ENCODE results near the gene VAT1L.
"Not testable (repeated sequence)": the region's sequence is repeated elsewhere in the genome, so short reads cannot be mapped to it uniquely, and the experiment has no call there.

The VAT1L gene

DNA sequence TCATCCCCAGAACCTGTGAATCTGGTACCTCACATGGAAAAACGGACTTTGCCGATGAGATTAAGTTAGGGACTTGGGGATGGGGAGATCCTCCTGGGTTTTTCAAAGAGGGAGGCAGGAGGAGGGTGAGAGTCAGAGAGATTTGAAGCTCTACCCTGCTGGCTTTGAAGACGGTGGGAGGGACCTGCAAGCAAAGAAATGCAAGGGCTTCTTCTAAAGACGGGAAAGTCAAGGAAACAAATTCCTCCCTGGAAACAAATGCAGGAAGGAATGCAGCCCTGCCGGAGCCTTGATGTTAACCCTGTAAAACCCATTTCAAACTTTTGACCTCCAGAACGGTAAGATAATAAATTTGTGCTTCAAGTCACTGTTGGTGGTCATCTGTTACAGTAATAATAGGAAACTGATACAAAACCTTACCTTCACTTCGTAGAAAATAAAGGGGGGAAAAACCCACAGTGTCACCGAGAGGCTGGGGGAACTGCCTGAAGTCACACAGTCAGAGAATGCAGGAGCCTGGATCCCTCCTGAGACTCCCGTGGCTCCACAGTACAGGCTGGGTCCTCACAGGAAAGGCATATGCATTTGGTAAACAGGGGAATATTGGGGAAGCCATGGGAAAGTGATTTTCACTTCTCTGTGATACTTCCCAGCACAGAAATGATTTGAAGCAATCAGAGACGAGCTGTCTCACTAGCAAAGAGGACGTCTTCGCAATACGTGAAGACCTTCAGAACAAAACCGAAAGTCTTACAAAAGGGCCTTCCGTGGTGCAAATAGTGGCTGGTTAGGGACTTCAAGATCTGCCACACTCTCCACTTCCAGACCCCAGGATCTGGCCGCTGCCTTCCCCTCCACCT is 175.1 kb downstream of the VAT1L start:
- no peak for DNase-seq

DNA sequence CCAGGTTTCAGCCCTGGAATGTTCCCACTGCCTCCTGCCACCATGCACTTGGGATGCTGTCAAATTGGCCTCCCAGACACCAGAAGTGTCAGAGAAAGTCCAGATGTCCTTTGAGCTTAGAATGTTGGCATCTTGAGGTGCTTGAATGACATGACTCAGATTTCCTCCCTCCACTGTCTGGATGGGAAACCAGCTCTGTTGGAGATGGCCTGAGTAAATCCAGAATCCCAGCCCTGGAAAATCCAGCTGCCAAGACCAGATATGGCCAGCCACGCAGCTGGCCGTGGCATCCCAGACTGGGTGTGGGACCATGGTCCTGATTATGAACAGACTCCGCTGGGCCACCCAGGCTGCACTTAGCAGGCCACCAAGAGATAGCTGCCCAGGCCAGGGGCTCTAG is 177.0 kb downstream of the VAT1L start:
- DNase-seq, result no peak

DNA sequence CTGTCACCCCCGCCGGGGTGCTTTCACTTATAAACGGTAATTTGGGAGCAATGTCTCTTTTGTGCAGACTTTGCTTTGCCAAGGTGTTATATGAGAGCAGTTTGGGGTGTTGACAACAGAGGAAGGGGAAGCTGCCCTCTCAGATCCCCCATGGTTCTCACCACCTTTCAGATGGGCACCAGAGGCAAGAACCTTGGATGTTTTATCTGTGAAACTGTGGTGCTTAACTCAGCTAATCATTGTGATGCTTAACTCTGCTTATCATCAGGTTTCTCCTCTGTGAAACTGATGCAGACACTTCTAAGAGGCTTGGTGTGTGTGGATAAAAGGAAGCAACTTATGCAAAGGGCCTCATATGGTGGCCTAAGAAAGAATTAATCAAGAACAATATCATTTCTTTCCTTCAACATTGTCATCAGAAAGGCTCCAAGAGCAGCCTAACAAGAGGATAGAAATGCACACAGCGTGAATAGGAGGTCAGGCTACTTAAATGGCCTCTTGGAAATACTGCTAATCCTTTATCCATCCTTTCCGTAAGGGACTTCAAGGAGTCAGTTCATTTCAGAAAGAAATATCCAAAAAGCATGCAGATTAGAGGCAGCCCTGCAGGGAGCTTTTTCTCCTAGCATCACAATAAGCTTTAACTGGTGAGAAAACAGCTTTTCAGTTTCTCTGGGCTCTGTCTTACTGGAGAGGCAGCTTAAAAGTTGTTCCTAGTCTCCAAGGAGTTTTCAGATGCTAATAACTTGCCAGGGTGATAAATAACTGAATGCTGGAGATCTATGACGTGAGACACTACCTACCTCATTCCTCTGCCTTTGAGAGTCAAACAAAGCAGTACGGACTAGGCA is 178.9 kb downstream of the VAT1L start:
- DNase-seq, result no peak

DNA sequence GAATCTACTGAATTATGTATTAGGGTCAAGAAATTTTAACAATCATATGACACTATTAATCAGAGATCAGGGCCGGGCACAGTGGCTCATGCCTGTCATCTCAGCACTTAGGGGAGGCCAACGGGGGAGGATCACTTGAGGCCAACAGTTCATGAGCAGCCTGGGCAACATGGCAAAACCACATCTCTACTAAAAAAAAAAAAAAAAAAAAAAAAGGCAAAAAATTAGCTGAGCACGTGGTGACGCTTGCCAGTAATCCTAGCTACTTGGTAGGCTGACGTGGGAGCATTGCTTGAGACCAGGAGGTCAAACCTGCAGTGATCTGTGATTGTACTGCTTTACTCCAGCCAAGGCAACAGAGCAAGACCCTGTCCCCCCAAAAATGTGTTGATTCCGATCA is 181.5 kb downstream of the VAT1L start:
- no peak for DNase-seq

DNA sequence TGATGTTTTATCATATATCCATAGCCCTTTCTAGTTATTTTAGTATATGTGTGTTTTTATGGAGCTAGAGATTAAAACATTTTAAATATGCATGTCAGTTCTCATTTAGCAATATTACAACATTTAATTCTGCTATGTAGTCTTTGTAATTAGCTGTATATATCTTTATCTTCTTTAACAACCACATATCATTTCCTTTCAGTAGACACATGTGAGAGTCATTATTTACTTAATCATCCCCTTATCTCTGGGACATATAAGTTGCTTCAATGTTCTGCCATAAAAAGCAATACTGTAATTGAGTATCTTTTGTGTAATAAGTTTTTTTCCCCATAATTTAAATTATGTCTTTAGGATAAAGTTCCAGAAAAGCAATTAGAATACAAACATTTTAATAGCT is 182.0 kb downstream of the VAT1L start:
- no peak for DNase-seq

DNA sequence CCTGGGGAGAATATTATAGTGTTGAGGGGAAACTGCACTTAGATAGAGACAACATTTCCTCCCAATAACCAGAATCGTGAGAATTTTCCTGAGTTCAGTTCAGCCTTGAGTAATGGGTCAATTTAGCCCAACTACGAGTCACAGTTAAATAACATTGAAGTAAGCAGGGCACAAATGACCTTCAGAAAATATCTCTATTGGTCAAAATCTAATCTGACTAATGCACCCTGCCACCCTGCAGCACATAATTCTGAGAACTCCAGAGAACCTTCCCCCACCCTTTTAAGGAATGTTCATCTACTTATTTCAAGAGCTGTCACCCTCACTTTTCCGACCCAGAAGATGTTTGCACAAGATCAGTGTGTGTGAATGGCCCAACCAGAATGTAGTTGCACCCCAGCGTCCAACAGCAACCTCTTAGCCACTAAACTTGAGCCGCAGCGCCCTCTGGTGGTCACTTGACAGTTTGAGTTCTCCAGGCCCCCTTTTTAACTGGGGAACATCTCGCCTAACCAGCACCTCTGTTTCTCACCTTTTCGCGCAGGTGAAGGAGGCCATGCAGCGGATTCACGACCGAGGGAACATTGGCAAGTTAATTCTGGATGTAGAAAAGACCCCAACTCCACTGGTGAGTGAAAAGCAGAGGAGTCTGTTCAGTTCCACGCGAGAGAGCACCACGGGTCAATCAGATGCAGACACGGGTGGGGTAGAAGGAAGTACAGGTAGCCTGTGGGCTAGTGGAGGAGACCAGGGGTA is 183.1 kb downstream of the VAT1L start:
- DNase-seq, result peak; percentile 14 to 66

DNA sequence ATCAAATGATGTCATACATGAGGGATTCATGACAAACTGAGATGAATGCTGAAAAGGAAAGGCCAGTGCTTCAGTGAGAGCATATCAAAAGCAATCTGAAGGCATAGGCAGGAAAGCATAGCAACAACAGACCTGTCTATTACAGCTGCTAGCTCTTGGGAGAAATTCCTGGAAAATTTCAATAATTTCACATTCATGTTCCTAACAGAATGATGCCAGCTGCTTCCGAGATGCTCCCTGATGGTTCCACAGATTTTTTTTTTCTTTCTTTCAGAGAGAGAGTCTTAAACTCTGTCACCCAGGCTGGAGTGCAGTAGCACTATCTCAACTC is 183.7 kb downstream of the VAT1L start:
- DNase-seq, result no peak

DNA sequence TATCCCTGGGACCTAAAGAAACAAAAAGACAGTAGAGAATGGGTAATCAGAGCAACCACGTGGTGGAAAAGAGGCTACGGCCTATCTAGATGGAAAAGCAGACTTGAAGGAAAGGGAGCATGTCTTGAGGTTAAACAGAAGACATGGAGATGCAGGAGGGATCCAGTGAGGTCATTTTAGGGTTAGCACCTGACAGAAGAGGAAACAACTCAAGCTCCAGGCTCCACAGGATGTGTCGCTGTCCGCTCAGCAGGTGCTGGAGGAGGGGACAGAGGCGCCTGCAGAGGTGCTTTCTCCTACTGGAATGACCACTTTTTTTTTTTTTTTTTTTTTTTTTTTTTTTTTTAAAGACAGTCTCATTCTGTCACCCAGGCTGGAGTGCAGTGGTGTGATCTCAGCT is 186.5 kb downstream of the VAT1L start:
- DNase-seq, result no peak

DNA sequence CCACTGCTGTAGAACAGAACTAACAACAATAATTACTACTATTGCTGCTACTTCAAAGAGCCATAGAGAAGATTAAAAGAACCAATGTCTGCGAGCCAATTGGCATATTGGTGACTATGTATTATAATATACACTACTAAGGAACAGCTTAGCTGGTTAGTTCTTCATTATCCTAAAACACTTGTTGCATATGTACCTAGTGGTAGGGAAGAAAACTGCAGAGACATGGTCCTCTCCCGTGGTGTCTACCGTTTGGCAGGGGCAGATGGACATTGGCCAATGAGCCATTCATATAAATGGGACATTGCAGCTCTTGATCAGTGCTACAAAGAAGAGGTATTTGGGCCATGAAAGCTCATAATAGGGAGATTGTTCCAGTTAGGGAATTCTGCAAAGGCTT is 187.6 kb downstream of the VAT1L start:
- DNase-seq, result no peak

DNA sequence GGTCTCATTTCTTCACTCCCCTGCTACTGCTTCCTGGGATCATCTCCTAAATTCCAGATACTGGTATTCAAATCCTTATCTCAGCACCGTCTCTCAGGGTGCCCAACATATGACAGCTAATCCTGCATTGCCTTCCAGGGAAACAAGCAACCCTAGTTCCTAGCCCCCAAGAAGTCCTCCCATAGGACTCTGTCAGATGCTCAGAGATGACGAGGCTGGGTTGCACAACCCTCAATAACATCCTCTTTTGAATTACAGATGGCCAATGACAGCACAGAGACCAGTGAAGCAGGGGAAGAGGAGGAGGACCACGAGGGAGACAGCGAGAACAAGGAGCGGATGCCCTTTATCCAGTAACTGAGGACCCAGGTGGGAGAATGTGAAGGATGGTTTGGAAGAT is 189.0 kb downstream of the VAT1L start:
- DNase-seq, result no peak

DNA sequence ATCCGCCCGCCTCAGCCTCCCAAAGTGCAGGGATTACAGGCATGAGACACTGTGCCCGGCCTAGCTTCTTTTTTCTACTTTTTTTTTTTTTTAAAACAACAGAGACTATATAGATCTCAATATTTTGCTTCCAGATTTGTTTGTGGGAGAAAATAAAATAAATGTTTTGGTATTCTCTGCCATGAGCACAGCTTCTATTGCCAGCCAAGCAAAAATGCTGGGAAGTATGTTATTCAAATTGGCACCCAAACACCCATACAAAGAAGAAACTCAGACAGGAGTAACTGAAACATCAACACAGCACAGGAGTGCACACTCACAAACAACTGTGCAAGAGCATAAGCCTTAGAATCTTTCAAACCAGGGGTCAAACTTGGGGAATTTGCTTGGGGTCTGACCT is 196.7 kb downstream of the VAT1L start:
- no peak for DNase-seq

DNA sequence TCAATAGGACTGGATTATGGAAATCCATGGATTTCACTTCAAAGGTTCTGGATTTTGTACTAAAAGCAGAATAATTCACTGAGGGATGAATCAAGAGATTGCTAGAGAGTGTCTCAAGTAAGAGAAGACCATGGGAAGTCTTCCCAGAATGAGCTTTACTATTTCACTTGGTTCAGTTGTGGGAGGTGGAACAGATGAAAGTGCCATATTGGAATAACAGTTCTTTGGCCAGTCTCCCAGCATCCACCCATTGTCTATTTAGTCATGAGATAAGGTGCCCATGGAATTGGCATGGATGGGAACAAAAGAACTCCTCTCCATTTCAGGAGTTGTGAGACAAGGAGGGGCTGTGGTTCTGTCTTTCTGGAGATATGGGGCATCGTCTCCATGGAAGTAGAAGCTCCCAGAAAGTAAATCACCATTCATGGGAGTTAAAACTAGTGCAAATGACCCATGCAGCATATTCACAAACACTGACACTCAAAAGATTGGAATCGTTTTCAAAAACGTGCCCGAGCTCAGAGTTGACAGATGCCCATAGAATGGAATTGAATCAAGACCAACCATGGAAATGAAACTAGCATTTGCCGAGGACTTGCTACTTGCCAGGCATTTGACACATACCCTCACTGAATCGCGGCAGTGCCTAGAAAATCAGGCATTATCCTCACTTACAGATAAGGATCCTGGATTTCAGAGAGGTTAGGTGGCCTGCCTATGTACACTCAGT is 197.8 kb downstream of the VAT1L start:
- DNase-seq, result no peak

DNA sequence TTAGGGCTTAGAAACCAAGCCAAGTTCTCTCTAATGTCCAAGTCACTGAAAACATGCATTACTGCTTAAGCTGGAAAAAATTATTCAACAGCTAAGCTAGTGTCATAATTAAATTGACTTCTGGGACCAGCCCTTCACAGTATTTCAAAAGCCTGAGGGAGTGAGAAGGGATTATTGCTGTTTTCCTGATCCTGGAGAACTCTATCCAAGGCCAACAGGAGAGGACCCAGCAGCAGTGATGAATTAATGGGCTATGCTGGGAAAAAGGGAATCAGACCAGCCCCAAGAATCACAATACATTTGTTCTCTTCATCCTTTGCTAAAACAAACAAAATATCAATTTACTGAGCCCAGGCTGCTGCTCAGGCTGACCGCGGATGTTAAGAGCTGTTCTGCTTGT is 199.4 kb downstream of the VAT1L start:
- no peak for DNase-seq

DNA sequence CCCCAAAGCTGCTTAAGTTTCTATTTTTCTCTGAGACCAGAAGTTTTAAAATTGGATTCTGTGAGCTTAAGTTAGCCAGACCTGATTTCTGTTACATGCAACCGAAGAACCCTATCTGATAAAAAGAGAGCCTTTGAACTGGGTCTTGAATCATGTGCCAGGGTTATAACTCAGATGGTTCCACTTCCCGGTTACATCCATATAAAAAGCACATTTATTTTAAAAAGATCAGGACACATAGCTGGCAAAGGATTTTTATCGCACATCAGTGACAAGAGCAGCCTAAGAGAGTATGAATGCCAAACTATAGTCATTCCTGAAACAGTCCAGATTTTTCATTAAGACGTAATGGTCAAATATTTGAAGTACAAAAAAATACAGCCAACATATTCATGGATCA is 201.5 kb downstream of the VAT1L start:
- DNase-seq, result no peak

DNA sequence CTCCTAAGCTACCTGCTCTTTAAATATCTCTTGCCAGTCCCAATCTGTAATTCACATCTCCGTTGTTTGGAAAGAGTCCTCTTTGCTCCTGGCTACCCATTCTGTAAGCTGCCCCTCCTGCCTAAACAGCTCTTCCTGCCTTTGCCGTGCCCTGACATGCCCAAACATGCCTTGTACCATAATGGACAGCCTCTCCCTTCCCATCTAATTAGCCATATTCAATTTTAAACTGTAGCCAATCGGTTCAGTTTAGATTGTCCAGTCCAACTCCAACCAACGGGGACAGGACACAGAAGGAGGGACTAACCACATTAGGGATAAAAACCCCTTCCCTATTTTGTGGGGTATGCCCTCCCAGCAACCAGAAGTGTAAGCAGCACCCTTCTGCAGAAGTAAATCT is 203.3 kb downstream of the VAT1L start:
- DNase-seq, result peak in 1 of 2 experiments; percentile 2

DNA sequence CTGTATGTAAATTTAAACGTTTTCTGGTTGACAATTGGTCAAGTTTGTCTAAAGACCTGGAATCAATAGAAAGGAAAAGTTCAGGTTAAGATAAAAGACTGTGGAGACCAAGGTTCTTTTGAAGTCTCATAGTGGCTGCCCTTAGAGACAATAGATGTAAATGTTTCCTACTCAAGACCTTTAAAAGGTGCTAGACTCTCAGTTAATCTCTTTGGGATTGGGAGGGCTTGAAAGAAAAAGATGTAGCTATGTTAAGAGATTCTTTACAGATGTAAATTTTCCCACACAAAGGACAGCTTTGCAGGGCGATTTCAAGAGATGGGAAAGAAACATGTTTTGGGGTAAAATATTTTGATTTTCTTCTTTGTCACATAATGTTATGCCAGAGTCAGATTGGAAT is 204.0 kb downstream of the VAT1L start:
- DNase-seq, result not testable (repeated sequence)

DNA sequence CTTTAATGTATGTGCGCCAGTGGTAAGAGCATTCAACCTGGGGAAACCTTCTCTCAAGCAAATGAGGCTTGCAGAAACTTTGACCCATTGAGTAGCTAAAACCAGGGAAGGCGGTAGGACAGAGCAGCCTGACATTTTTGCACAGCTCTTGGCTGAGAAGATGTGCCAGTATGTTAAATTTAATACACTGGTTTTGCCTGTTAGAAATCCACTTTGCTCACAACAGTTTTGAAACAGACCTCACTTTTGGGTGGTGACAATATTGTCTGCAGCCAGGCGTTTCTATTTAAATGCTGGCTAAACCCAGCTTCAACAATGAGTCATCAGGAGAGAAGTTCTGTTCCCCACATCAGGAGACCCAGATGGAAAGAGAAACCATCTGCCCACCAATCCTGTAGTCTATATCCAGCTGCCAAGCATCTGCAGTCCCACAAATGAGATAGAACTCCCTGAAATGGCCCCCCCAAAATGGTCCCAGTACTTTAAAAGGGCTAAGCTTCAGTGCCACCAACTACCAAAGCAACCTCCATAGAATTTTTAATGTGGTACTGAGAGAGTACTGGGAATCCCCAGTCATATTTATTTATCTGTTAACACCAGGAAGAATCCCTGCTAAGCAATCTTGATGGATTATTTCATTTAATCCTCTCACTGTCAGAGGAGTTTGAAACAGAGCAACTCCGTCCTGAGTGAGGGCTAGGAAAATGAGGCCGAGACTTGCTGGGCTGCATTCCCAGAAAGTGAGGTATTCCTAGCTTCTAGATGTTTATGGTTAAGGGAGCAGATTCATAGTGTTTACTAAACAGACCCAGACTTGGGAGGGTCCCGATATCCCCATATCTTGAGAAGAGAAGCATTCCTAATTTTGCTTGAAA is 205.0 kb downstream of the VAT1L start:
- DNase-seq, result no peak

DNA sequence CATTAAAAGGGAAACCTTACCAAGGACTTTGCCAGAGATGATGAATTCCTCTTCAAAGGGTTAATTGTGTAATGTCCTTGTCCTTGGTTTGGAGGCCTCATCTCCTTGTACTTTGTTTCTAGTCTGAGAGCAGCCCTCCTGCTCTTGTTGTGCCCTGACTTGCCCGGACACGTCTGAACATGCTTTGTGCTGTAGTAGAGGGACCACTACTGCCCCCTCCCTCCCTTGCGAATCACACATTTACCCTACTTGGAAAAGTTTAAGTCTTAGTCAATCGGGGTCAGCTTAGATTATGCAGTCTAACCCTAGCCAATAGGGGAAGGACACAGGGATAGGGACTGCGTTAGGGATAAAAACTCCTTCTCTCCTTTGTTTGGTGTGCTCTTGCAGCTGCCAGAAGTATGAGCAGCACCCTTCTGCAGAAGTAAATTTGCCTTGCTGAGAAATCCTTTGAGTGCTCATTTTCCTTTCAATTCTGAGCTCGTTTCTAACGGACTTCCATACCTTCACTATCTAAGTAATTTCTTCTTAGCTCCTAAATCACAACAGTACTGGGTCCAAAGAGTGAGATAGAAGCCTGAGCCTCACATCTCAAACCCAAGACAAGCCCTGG is 207.6 kb downstream of the VAT1L start:
- DNase-seq, result no peak

DNA sequence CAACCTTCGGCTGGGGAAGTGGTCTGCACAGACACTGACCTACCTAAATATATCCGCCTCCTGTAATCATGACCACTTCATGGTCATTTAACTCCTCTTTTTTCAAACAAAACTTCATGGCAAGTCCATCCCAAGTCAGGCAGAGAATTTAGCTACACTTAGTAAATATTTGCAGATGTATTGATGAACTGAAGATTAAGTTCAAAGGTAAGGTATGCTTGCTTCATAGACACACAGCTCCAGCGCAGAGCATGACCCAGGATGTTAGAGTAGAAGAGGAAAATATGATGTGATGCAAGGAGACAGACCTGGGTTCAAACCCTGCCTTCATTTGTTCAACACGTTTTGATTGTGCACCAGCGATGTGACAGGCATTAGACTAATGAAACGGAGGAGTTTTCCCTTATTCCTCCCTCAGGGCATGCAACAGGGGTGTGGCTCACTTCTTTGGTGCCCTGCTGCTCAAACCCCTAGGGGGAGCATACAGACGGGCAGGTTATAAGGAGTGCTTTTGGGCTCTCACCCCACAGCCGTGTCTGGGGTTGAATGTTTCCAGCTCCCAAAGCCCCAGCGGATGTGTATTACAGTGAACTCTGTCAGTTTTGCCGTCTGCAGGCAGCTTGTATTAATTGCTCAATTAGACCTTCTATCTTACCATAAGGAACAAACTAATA is 210.1 kb downstream of the VAT1L start:
- no peak for DNase-seq

DNA sequence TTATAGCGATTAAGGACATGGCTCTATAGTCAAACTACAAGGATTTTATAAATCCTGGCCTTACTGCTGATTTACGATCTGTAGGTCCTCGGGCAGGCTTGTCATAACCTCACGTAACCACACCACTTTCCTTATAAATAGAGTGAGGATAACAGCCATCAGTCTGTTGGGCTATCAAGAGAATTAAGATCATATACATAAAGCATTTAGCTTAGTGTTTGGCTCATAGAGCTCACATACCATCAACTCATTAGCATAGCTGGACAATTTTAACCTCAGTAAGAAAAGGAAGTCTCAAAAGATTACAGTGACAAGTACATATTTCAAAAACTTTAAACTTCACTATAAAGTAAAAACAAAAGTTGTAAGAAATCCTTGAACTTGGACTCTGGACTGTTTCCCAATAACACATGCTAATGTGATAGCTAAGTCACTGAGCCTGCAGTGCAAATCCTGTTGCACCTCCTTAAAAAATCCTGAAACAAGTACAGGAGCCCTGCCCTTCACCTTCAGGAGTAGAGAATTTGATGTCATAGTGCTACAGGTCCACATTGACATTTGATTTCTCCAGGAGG is 213.2 kb downstream of the VAT1L start:
- no peak for DNase-seq

Data from NCI-H1930 (cell line).